A549 (cell line): ENCODE results near the gene ZSWIM5. TPM values are rescaled to one million over a fixed set of nuclear protein-coding genes. Genes with fewer than 3 reads are reported as not detected.

ENCODE experiments used
- ATAC-seq, 2 experiments: fragments of 200-7000 bp in 1 of 2; fragments of >200 bp in 1 of 2; cut with Nextera tagmentation in 1 of 2; cut with Tn5 transposase in 1 of 2; 3 replicates each; pipeline versions ENCODE4 v1.8.0 to v1.9.1; 2018 to 2020; ENCODE audit warnings: mild to moderate bottlenecking in 1 of 2, moderate library complexity in 1 of 2
- CTCF ChIA-PET: fragments of 300-600 bp; sonication (Branson Sonifier 250); formaldehyde crosslinking; extraction: SDS; loops from one replicate; lab custom pipeline; 2021; ENCODE audit warnings: antibody characterized with exemption, inconsistent platforms; lab: Yijun Ruan, JAX
- POLR2A ChIA-PET: fragments of 350-600 bp; formaldehyde crosslinking; extraction: SDS; loops from one replicate; lab custom pipeline; 2021; ENCODE audit warnings: antibody characterized with exemption, inconsistent platforms; lab: Yijun Ruan, JAX
- DNase-seq, 2 experiments: peaks; one replicate each; pipeline versions ENCODE4 v3.0.0 to v3.0.0-alpha.2; 2011 to 2016; ENCODE audit warnings: low read depth in 1 of 2, low spot score in 1 of 2
- FAIRE-seq: peaks from 2 replicates; lab custom pipeline; 2011; peaks lifted over from hg19 to GRCh38; lab: Jason Lieb, UNC
- H3K27ac ChIP-seq, 2 experiments: fragments of >200 bp; sonication (Bioruptor Twin); formaldehyde crosslinking; 3 replicates each; pipeline ENCODE4 v1.5.1; 2016 to 2017
- H3K4me1 ChIP-seq: fragments of >200 bp; sonication (Bioruptor Twin); formaldehyde crosslinking; 3 replicates; pipeline ENCODE4 v1.6.1; 2016
- H3K4me2 ChIP-seq: fragments of >200 bp; sonication (Bioruptor Twin); formaldehyde crosslinking; 3 replicates; pipeline ENCODE4 v1.6.1; 2016
- H3K4me3 ChIP-seq: fragments of >200 bp; sonication (Bioruptor Twin); formaldehyde crosslinking; 3 replicates; pipeline ENCODE4 v1.5.1; 2016
- H3K9me3 ChIP-seq: fragments of >200 bp; sonication (Bioruptor Twin); formaldehyde crosslinking; 3 replicates; pipeline ENCODE4 v1.6.1; 2016
- BCL3 ChIP-seq: fragments of >200 bp; sonication (Bioruptor Twin); formaldehyde crosslinking; IDR thresholded peaks from 3 replicates; pipeline ENCODE4 v1.6.1; 2016
- CBX8 ChIP-seq: fragments of 200-600 bp; sonication (generic); IDR thresholded peaks from 2 replicates; pipeline ENCODE4 v1.6.1; 2016
- CEBPB ChIP-seq, 2 experiments: fragments of >200 bp in 1 of 2; sonication (Bioruptor Twin) in 1 of 2; formaldehyde crosslinking in 1 of 2; IDR thresholded peaks; 2 replicates each; pipeline ENCODE4 v1.6.1; 2012 to 2016
- EP300 ChIP-seq, 2 experiments: fragments of >200 bp; sonication (Bioruptor Twin); formaldehyde crosslinking; IDR thresholded peaks; 2 replicates in 1 of 2; 3 replicates in 1 of 2; pipeline ENCODE4 v1.6.1; 2016 to 2017
- FOXS1 ChIP-seq: fragments of 250-450 bp; sonication (Bioruptor Pico); IDR thresholded peaks from 2 replicates; pipeline ENCODE4 v1.5.0; 2020; ENCODE audit warnings: mild to moderate bottlenecking, moderate library complexity
- GATA3 ChIP-seq: IDR thresholded peaks from 2 replicates; pipeline ENCODE4 v1.6.1; 2012; ENCODE audit warnings: borderline replicate concordance
- HEYL ChIP-seq: fragments of 250-450 bp; sonication (Bioruptor Pico); IDR thresholded peaks from 2 replicates; pipeline ENCODE4 v1.8.0; 2021; ENCODE audit warnings: mild to moderate bottlenecking, moderate library complexity
- HOXB13 ChIP-seq: fragments of 250-450 bp; sonication (Bioruptor Pico); IDR thresholded peaks from 2 replicates; pipeline ENCODE4 v1.5.0; 2020; ENCODE audit warnings: low read depth, mild to moderate bottlenecking, moderate library complexity
- HOXB5 ChIP-seq: fragments of 250-450 bp; sonication (Bioruptor Pico); IDR thresholded peaks from 2 replicates; pipeline ENCODE4 v1.5.0; 2020; ENCODE audit warnings: mild to moderate bottlenecking, moderate library complexity
- JUN ChIP-seq, 2 experiments: fragments of >200 bp; sonication (Bioruptor Twin); formaldehyde crosslinking; IDR thresholded peaks; 2 replicates in 1 of 2; 3 replicates in 1 of 2; pipeline ENCODE4 v1.6.1; 2016 to 2017
- JUNB ChIP-seq: fragments of >200 bp; sonication (Bioruptor Twin); formaldehyde crosslinking; IDR thresholded peaks from 2 replicates; pipeline ENCODE4 v1.6.1; 2016
- KDM1A ChIP-seq: fragments of 200-600 bp; sonication (generic); IDR thresholded peaks from 2 replicates; pipeline ENCODE4 v1.6.1; 2016; ENCODE audit warnings: low read depth, mild to moderate bottlenecking
- NR3C1 ChIP-seq: fragments of >200 bp; sonication (Bioruptor Twin); formaldehyde crosslinking; IDR thresholded peaks from 3 replicates; pipeline ENCODE4 v1.6.1; 2017
- RAD21 ChIP-seq, 2 experiments: fragments of >200 bp in 1 of 2; sonication (Bioruptor Twin) in 1 of 2; formaldehyde crosslinking in 1 of 2; IDR thresholded peaks in 1 of 2; conservative IDR thresholded peaks in 1 of 2; 2 replicates in 1 of 2; 3 replicates in 1 of 2; pipeline ENCODE4 v1.6.1; 2012 to 2018; ENCODE audit warnings: inconsistent platforms in 1 of 2
- TP53 ChIP-seq: fragments of 250-450 bp; sonication (Bioruptor Pico); IDR thresholded peaks from 2 replicates; pipeline ENCODE4 v1.5.0; 2021; ENCODE audit warnings: mild to moderate bottlenecking, moderate library complexity
- USF2 ChIP-seq: fragments of 450-650 bp; IDR thresholded peaks from 2 replicates; pipeline ENCODE4 v1.6.1; 2014; ENCODE audit warnings: antibody characterized with exemption
- ZC3H11A ChIP-seq: fragments of 450-650 bp; IDR thresholded peaks from 2 replicates; pipeline ENCODE4 v1.6.1; 2014; ENCODE audit warnings: antibody characterized with exemption, mild to moderate bottlenecking
- ZFP36 ChIP-seq: fragments of 450-650 bp; IDR thresholded peaks from 2 replicates; pipeline ENCODE4 v1.6.1; 2014; ENCODE audit warnings: borderline replicate concordance; ENCODE audit not compliant: partially characterized antibody
- ZNF302 ChIP-seq: fragments of 250-450 bp; sonication (Bioruptor Pico); IDR thresholded peaks from 2 replicates; pipeline ENCODE4 v1.9.0; 2021; ENCODE audit warnings: inconsistent platforms, mild to moderate bottlenecking, moderate library complexity
- WGBS: methylation state at CpG from one replicate; pipeline ENCODE4 v1.1.6; 2017; ENCODE audit errors: missing lambda C conversion rate; 5-methylcytosine and 5-hydroxymethylcytosine counted together
- polyA plus RNA-seq, 4 experiments: library from polyadenylated mRNA; depleted of rRNA in 3 of 4; stranded (reverse); fragments of >200 nt; fragmentation: RNase III in 1 of 4; extraction: RNeasy Plus Mini Kit Qiagen cat#74134 plus additional on column Dnase treatment in 1 of 4; gene quantifications; 2 replicates in 3 of 4; 3 replicates in 1 of 4; pipeline ENCODE4 v1.2.3, GENCODE V29; 2011 to 2017
- TF ChIP-seq, protein P1 (sequence below): IDR thresholded peaks from 2 replicates; pipeline ENCODE4 v1.6.1; 2012
- TF ChIP-seq, protein P2 (sequence below): fragments of 250-450 bp; sonication (Bioruptor Pico); IDR thresholded peaks from 2 replicates; pipeline ENCODE4 v1.5.0; 2020; ENCODE audit warnings: low read depth, mild to moderate bottlenecking, moderate library complexity
- TF ChIP-seq, protein P3 (sequence below): fragments of >200 bp; sonication (Bioruptor Twin); formaldehyde crosslinking; IDR thresholded peaks from 3 replicates; pipeline ENCODE4 v1.5.1; 2016
- TF ChIP-seq, protein P4 (sequence below): IDR thresholded peaks from 2 replicates; pipeline ENCODE4 v1.6.1; 2012
- TF ChIP-seq, protein P5 (sequence below): fragments of >200 bp; sonication (Bioruptor Twin); formaldehyde crosslinking; IDR thresholded peaks from 2 replicates; pipeline ENCODE4 v1.6.1; 2016

ZSWIM5 gene
- polyA plus RNA-seq, 2 of the 4 experiments (the other 2 are of a cell fraction) = 0.52 to 1.3 TPM

- no peaks in the 10 kb centered on the region for H3K4me1 ChIP-seq
- TF ChIP-seq HEYL (CRISPR knock-in tag) (no peak), KDM1A (no peak), GATA3 (no peak), CBX8 (no peak), TP53 (no peak), USF2 (no peak), JUN (IDR thresholded peaks at IDR 0.05) (no peak)
- TF ChIP-seq, protein P1, sequence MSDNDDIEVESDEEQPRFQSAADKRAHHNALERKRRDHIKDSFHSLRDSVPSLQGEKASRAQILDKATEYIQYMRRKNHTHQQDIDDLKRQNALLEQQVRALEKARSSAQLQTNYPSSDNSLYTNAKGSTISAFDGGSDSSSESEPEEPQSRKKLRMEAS = no peak
- TF ChIP-seq, protein P2, sequence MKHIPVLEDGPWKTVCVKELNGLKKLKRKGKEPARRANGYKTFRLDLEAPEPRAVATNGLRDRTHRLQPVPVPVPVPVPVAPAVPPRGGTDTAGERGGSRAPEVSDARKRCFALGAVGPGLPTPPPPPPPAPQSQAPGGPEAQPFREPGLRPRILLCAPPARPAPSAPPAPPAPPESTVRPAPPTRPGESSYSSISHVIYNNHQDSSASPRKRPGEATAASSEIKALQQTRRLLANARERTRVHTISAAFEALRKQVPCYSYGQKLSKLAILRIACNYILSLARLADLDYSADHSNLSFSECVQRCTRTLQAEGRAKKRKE (CRISPR knock-in tag) = no peak
- TF ChIP-seq, protein P3, sequence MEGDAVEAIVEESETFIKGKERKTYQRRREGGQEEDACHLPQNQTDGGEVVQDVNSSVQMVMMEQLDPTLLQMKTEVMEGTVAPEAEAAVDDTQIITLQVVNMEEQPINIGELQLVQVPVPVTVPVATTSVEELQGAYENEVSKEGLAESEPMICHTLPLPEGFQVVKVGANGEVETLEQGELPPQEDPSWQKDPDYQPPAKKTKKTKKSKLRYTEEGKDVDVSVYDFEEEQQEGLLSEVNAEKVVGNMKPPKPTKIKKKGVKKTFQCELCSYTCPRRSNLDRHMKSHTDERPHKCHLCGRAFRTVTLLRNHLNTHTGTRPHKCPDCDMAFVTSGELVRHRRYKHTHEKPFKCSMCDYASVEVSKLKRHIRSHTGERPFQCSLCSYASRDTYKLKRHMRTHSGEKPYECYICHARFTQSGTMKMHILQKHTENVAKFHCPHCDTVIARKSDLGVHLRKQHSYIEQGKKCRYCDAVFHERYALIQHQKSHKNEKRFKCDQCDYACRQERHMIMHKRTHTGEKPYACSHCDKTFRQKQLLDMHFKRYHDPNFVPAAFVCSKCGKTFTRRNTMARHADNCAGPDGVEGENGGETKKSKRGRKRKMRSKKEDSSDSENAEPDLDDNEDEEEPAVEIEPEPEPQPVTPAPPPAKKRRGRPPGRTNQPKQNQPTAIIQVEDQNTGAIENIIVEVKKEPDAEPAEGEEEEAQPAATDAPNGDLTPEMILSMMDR = no peak
- TF ChIP-seq, all 56 proteins: peak for 0
- Histone ChIP-seq H3K4me2 (no peak overlapping the region), H3K27ac (no peak overlapping the region), H3K9me3 (peaks cover 7% of the 10 kb centered on the region; the same call in 1 of the 3 replicates), H3K4me3 (no peak overlapping the region)
- ATAC-seq (no peak), DNase-seq (no peak), FAIRE-seq (no peak)
- WGBS = 0% methylated on average over 1 of the region's 1 CpG
- ChIA-PET CTCF (no interaction called here), POLR2A (no interaction called here)
Measured at GRCh38 chr1:45236136-45236535, 29.7 kb upstream of the ZSWIM5 start.

- H3K4me1 ChIP-seq = no peaks in the 10 kb centered on the region
- ChIA-PET CTCF (no interaction called here), POLR2A (no interaction called here)
- H3K27ac ChIP-seq = no peak overlapping the region
- no peak overlapping the region for H3K4me3 ChIP-seq
- DNase-seq (no peak), ATAC-seq (no peak), FAIRE-seq (no peak)
- no peak for TF ChIP-seq HOXB5
- peak in 1 of 2 experiments; percentile 23; a peak in 2 of 5 replicates for TF ChIP-seq RAD21 (conservative IDR thresholded peaks at IDR 0.05 in 1 of 2, IDR thresholded peaks at IDR 0.05 in 1 of 2)
- H3K9me3 ChIP-seq = 0 out of 3 replicates have a peak, but pooled peaks cover 3% of the 10 kb centered on the region
- 0% methylated on average over 1 of the region's 1 CpG for WGBS
- no peak overlapping the region for H3K4me2 ChIP-seq
Measured at GRCh38 chr1:45230537-45230936, 24.1 kb upstream of the ZSWIM5 start.

DNA sequence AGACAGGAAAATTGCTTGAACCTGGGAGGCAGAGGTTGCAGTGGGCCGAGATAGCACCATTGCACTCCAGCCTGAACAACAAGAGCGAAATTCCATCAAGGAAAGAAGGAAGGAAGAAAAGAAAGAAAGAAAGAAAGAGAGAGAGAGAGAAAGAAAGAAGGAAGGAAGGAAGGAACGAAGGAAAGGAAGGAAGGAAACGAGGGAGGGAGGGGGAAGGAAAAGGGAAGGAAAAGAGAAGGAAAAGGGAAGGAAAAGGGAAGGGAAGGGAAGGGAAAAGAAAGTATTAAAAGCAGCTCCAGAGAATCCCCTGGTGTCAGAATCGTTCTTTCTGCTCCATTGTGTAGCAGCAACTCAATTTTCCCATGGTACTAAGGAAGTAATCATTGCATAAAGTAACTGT is 19.2 kb upstream of the ZSWIM5 start:
- Histone ChIP-seq H3K4me3 (no peak overlapping the region), H3K4me1 (no peaks in the 10 kb centered on the region), H3K9me3 (no peaks in the 10 kb centered on the region), H3K27ac (no peak overlapping the region), H3K4me2 (no peak overlapping the region)
- DNase-seq = no peak
- ATAC-seq = no peak
- POLR2A ChIA-PET = no interaction called here
- FAIRE-seq = no peak
- CTCF ChIA-PET = no interaction called here
- WGBS = 19% methylated on average over 4 of the region's 5 CpGs
- TF ChIP-seq, protein P4, sequence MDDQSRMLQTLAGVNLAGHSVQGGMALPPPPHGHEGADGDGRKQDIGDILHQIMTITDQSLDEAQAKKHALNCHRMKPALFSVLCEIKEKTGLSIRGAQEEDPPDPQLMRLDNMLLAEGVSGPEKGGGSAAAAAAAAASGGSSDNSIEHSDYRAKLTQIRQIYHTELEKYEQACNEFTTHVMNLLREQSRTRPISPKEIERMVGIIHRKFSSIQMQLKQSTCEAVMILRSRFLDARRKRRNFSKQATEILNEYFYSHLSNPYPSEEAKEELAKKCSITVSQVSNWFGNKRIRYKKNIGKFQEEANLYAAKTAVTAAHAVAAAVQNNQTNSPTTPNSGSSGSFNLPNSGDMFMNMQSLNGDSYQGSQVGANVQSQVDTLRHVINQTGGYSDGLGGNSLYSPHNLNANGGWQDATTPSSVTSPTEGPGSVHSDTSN = no peak
- TF ChIP-seq FOXS1 (CRISPR knock-in tag) = no peak
- TF ChIP-seq, protein P5, sequence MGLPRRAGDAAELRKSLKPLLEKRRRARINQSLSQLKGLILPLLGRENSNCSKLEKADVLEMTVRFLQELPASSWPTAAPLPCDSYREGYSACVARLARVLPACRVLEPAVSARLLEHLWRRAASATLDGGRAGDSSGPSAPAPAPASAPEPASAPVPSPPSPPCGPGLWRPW = no peak
- TF ChIP-seq NR3C1 = no peak
- TF ChIP-seq ZC3H11A = no peak
- TF ChIP-seq, protein P2 (CRISPR knock-in tag) = no peak
- TF ChIP-seq EP300 (IDR thresholded peaks at IDR 0.05) = no peak
- no peak for TF ChIP-seq JUNB
- TF ChIP-seq ZFP36 = no peak
- TF ChIP-seq ZNF302 (CRISPR knock-in tag) = no peak
- TF ChIP-seq BCL3 = no peak
- TF ChIP-seq CEBPB (IDR thresholded peaks at IDR 0.05) = no peak
- no peak for TF ChIP-seq HOXB13
